ENCODE data around the gene STAC2. TPM values are rescaled to one million over a fixed set of nuclear protein-coding genes. Genes with fewer than 3 reads are reported as not detected.

Gene STAC2
- polyA plus RNA-seq, 2 of the 4 experiments (the other 2 are of a cell fraction): 0.03 to 0.26 TPM

- Histone ChIP-seq H3K9me3 (no peaks in the 10 kb centered on the region), H3K4me3 (no peak overlapping the region), H3K27ac (peak overlapping the region; percentile 45 to 61; a peak in 3 of 6 replicates), H3K4me2 (no peak overlapping the region), H3K4me1 (peaks cover 48% of the 10 kb centered on the region)
- ChIA-PET POLR2A (interaction anchor here (0.6 to 1.3 kb wide), 4 partner anchors 12 to 135 kb away, joined by 3 to 7 read pairs (median 4); partner anchors contain the start of gene RPL19), CTCF (interaction anchor here (0.6 to 21.6 kb wide), 26 partner anchors 9 to 1024 kb away, joined by 3 to 1140 read pairs (median 4); partner anchors contain the start of genes ARL5C, CACNB1, PLXDC1 and RPL19)
- 43% methylated on average over 18 of the region's 18 CpGs for WGBS (ENCODE audit: missing lambda C conversion rate)
- FAIRE-seq (no peak), DNase-seq (ENCODE audit: low read depth in 1 of 2, low spot score in 1 of 2) (peak; percentile 89 to 92), ATAC-seq (peak; percentile 68 to 85)
- TF ChIP-seq HDAC2 (IDR thresholded peaks at IDR 0.05) (no peak), TFCP2L1 (CRISPR knock-in tag; IDR thresholded peaks at IDR 0.05) (0 out of 2 replicates have a peak, but pooled peaks have one; percentile 45), POLR2A (IDR thresholded peaks at IDR 0.05; ENCODE audit: low read length) (no peak), GATA3 (IDR thresholded peaks at IDR 0.05; ENCODE audit: borderline replicate concordance) (no peak), REST (IDR thresholded peaks at IDR 0.05) (no peak), USF2 (IDR thresholded peaks at IDR 0.05) (no peak), EP300 (IDR thresholded peaks at IDR 0.05) (no peak), RARB (CRISPR knock-in tag; IDR thresholded peaks at IDR 0.05) (no peak), ZFP36 (IDR thresholded peaks at IDR 0.05; ENCODE audit: borderline replicate concordance, partially characterized antibody) (no peak), NFE2L2 (conservative IDR thresholded peaks at IDR 0.05; ENCODE audit: low read length) (no peak), FOSB (CRISPR knock-in tag; IDR thresholded peaks at IDR 0.05) (no peak), MYC (IDR thresholded peaks at IDR 0.05; ENCODE audit: borderline replicate concordance, low read length) (no peak), EHF (CRISPR knock-in tag; IDR thresholded peaks at IDR 0.05) (no peak), CEBPB (IDR thresholded peaks at IDR 0.05) (no peak), EHMT2 (IDR thresholded peaks at IDR 0.05; ENCODE audit: low read depth) (no peak), BHLHE40 (IDR thresholded peaks at IDR 0.05; ENCODE audit: low read depth, low read length) (no peak), MAX (IDR thresholded peaks at IDR 0.05) (no peak), ESRRA (IDR thresholded peaks at IDR 0.05; ENCODE audit: borderline replicate concordance, low read length) (no peak), PBX3 (IDR thresholded peaks at IDR 0.05) (no peak), RCOR1 (IDR thresholded peaks at IDR 0.05; ENCODE audit: low read depth, low read length) (no peak), POLR2AphosphoS2 (conservative IDR thresholded peaks at IDR 0.05; ENCODE audit: low read length) (no peak), TP53 (CRISPR knock-in tag; IDR thresholded peaks at IDR 0.05) (no peak), HES2 (IDR thresholded peaks at IDR 0.05) (no peak), HOXB13 (CRISPR knock-in tag; IDR thresholded peaks at IDR 0.05; ENCODE audit: low read depth) (0 out of 2 replicates have a peak, but pooled peaks have one; percentile 32), ZNF302 (CRISPR knock-in tag; IDR thresholded peaks at IDR 0.05) (no peak), RAD21 (conservative IDR thresholded peaks at IDR 0.05 in 1 of 2, IDR thresholded peaks at IDR 0.05 in 1 of 2) (peak; percentile 22 to 31; a peak in 1 of 5 replicates), PHF8 (IDR thresholded peaks at IDR 0.05; ENCODE audit: borderline replicate concordance, low read depth) (no peak), SMC3 (IDR thresholded peaks at IDR 0.05) (peak; percentile 42; the same call in 1 of the 3 replicates), MAFK (IDR thresholded peaks at IDR 0.05; ENCODE audit: partially characterized antibody) (no peak), CTCF (IDR thresholded peaks at IDR 0.05) (peak; percentile 93), SREBF2 (IDR thresholded peaks at IDR 0.05) (no peak), CHD2 (IDR thresholded peaks at IDR 0.05; ENCODE audit: low read length, partially characterized antibody) (no peak), FOXS1 (CRISPR knock-in tag; IDR thresholded peaks at IDR 0.05) (no peak), CBX2 (IDR thresholded peaks at IDR 0.05; ENCODE audit: borderline replicate concordance, low read depth) (no peak)
These were observed 10.1 kb upstream of the STAC2 start for GRCh38 chr17:39235555-39236449.

Measured in A549 (cell line).